SK-N-SH (cell line): ENCODE data around the gene MCUR1. TPM values are rescaled to one million over a fixed set of nuclear protein-coding genes. Genes with fewer than 3 reads are reported as not detected.

Experiments used
- CTCF ChIA-PET: fragments of 300-600, 350-600 bp; formaldehyde crosslinking; extraction: SDS; loops from one replicate; lab custom pipeline; 2021; lab: Yijun Ruan, JAX
- POLR2A ChIA-PET: fragments of 350-600 bp; sonication (Branson Sonifier 250); formaldehyde crosslinking; extraction: SDS; loops from one replicate; lab custom pipeline; 2020; ENCODE audit warnings: antibody characterized with exemption, inconsistent platforms; lab: Yijun Ruan, JAX
- DNase-seq: peaks from one replicate; pipeline ENCODE4 v3.0.0; 2012
- H2AFZ ChIP-seq: fragments of 200-600 bp; sonication (generic); 2 replicates; pipeline ENCODE4 v1.8.1; 2016; ENCODE audit warnings: antibody characterized with exemption, mild to moderate bottlenecking, low read depth
- H3F3A ChIP-seq: fragments of 200-600 bp; sonication (generic); replicated peaks from 2 replicates; pipeline ENCODE3; 2016; ENCODE audit warnings: antibody characterized with exemption, mild to moderate bottlenecking; ENCODE audit not compliant: insufficient read depth
- H3K27ac ChIP-seq, 2 experiments: fragments of 200-500 bp in 1 of 2; fragments of 200-600 bp in 1 of 2; sonication (Bioruptor generic) in 1 of 2; sonication (generic), shearing (Covaris generic) in 1 of 2; 2 replicates each; pipeline versions ENCODE4 v1.5.1 to v1.6.1; 2014 to 2016; ENCODE audit warnings: low read depth in 2 of 2, inconsistent platforms in 1 of 2, low read length in 1 of 2, mild to moderate bottlenecking in 1 of 2, mixed read lengths in 1 of 2
- H3K27me3 ChIP-seq: fragments of 200-600 bp; sonication (generic), shearing (Covaris generic); 2 replicates; pipeline ENCODE4 v1.6.1; 2016; ENCODE audit warnings: mixed run types; ENCODE audit not compliant: insufficient read depth
- H3K36me3 ChIP-seq, 2 experiments: fragments of 200-500 bp in 1 of 2; fragments of 200-600 bp in 1 of 2; sonication (Bioruptor generic) in 1 of 2; sonication (generic) in 1 of 2; replicated peaks in 1 of 2; 2 replicates each; pipeline versions ENCODE3 to v1.5.1; 2014 to 2016; ENCODE audit warnings: low read length in 1 of 2, mild to moderate bottlenecking in 1 of 2; ENCODE audit not compliant: insufficient read depth in 2 of 2, control insufficient read depth in 1 of 2
- H3K4me1 ChIP-seq, 2 experiments: fragments of 200-500 bp in 1 of 2; fragments of 200-600 bp in 1 of 2; sonication (Bioruptor generic) in 1 of 2; sonication (generic), shearing (Covaris generic) in 1 of 2; 2 replicates each; pipeline versions ENCODE4 v1.5.1 to v1.6.1; 2014 to 2016; ENCODE audit warnings: low read depth in 1 of 2, low read length in 1 of 2, mixed run types in 1 of 2; ENCODE audit not compliant: insufficient read depth in 2 of 2, control insufficient read depth in 1 of 2
- H3K4me2 ChIP-seq: fragments of 200-600 bp; sonication (generic), shearing (Covaris generic); 2 replicates; pipeline ENCODE4 v1.6.1; 2017; ENCODE audit warnings: mixed run types
- H3K4me3 ChIP-seq, 2 experiments: fragments of 200-500 bp in 1 of 2; fragments of 200-600 bp in 1 of 2; sonication (Bioruptor generic) in 1 of 2; sonication (generic), shearing (Covaris generic) in 1 of 2; 2 replicates each; pipeline versions ENCODE4 v1.5.1 to v1.8.1; 2014 to 2016; ENCODE audit warnings: low read depth in 2 of 2, inconsistent platforms in 1 of 2, low read length in 1 of 2, mild to moderate bottlenecking in 1 of 2, mixed read lengths in 1 of 2, moderate library complexity in 1 of 2
- H3K79me2 ChIP-seq: fragments of 200-600 bp; sonication (generic); 2 replicates; pipeline ENCODE4 v1.8.1; 2017; ENCODE audit warnings: mild to moderate bottlenecking; ENCODE audit not compliant: insufficient read depth
- H3K9ac ChIP-seq: fragments of 200-600 bp; sonication (generic); 2 replicates; pipeline ENCODE4 v1.6.1; 2017; ENCODE audit warnings: mixed run types
- H3K9me2 ChIP-seq: fragments of 200-600 bp; sonication (generic); 2 replicates; pipeline ENCODE4 v1.6.1; 2017; ENCODE audit warnings: mixed run types
- H3K9me3 ChIP-seq: fragments of 200-600 bp; sonication (generic); 2 replicates; pipeline ENCODE4 v1.6.1; 2017; ENCODE audit warnings: mixed run types, mild to moderate bottlenecking, moderate library complexity
- H4K20me1 ChIP-seq: fragments of 200-600 bp; sonication (generic); 2 replicates; pipeline ENCODE4 v1.6.1; 2017; ENCODE audit warnings: mild to moderate bottlenecking, mixed run types; ENCODE audit not compliant: insufficient read depth
- CHD2 ChIP-seq: fragments of 150-350 bp; IDR thresholded peaks from 2 replicates; pipeline ENCODE4 v1.6.1; 2018; ENCODE audit warnings: low read length; ENCODE audit not compliant: partially characterized antibody
- EP300 ChIP-seq, 2 experiments: IDR thresholded peaks; 2 replicates each; pipeline versions ENCODE4 v1.4.0 to v1.6.1; 2012; ENCODE audit warnings: borderline replicate concordance in 1 of 2, low read depth in 1 of 2, low read length in 1 of 2
- FOSL2 ChIP-seq: IDR thresholded peaks from 2 replicates; pipeline ENCODE4 v1.4.0; 2012; ENCODE audit warnings: low read depth, mild to moderate bottlenecking, moderate library complexity, borderline replicate concordance
- FOXJ3 ChIP-seq: sonication (generic); formaldehyde crosslinking; IDR thresholded peaks from 2 replicates; pipeline ENCODE4 v1.5.1; 2020; ENCODE audit warnings: mild to moderate bottlenecking, missing genetic modification reagents
- GATA2 ChIP-seq: sonication (generic); formaldehyde crosslinking; IDR thresholded peaks from 2 replicates; pipeline ENCODE4 v1.5.0; 2020; ENCODE audit warnings: mild to moderate bottlenecking, missing genetic modification reagents
- POLR2AphosphoS5 ChIP-seq: IDR thresholded peaks from 2 replicates; pipeline ENCODE4 v1.6.1; 2012; ENCODE audit warnings: low read depth, low read length
- RCOR1 ChIP-seq: fragments of 150-350 bp; IDR thresholded peaks from 2 replicates; pipeline ENCODE4 v1.6.1; 2017; ENCODE audit warnings: antibody characterized with exemption, low read length
- TAF1 ChIP-seq: IDR thresholded peaks from 2 replicates; pipeline ENCODE4 v1.6.1; 2012; ENCODE audit warnings: low read depth, mild to moderate bottlenecking, low read length, moderate library complexity, borderline replicate concordance
- TCF12 ChIP-seq: IDR thresholded peaks from 2 replicates; pipeline ENCODE4 v1.4.0; 2012
- whole genome bisulfite sequencing: methylation state at CpG from one replicate; pipeline ENCODE4 v1.1.6; 2017; ENCODE audit warnings: low lambda C conversion rate; 5-methylcytosine and 5-hydroxymethylcytosine counted together
- polyA plus RNA-seq, 3 experiments: library from polyadenylated mRNA; depleted of rRNA; stranded (reverse); fragments of >200 nt; gene quantifications; 2 replicates each; pipeline ENCODE4 v1.2.3, GENCODE V29; 2012
- TF ChIP-seq, protein P1 (sequence below): fragments of 200-600 bp; sonication (generic); IDR thresholded peaks from 2 replicates; pipeline ENCODE4 v1.6.1; 2017; ENCODE audit warnings: antibody characterized with exemption, mild to moderate bottlenecking, moderate library complexity
- TF ChIP-seq, protein P2 (sequence below): fragments of 150-350 bp; IDR thresholded peaks from 2 replicates; pipeline ENCODE4 v1.6.1; 2017; ENCODE audit warnings: antibody characterized with exemption, low read length, low read depth, borderline replicate concordance
- TF ChIP-seq, protein P3 (sequence below): IDR thresholded peaks from 2 replicates; pipeline ENCODE4; 2012
- TF ChIP-seq, protein P4 (sequence below): IDR thresholded peaks from 2 replicates; pipeline ENCODE4 v1.6.1; 2012; ENCODE audit warnings: mild to moderate bottlenecking, low read depth, low read length, moderate library complexity
- TF ChIP-seq, protein P5 (sequence below): IDR thresholded peaks from 2 replicates; pipeline ENCODE4 v1.4.0; 2012; ENCODE audit warnings: low read depth

MCUR1 gene
- polyA plus RNA-seq, 1 of the 3 experiments (the other 2 are of a cell fraction), result 8.3 TPM

DNA sequence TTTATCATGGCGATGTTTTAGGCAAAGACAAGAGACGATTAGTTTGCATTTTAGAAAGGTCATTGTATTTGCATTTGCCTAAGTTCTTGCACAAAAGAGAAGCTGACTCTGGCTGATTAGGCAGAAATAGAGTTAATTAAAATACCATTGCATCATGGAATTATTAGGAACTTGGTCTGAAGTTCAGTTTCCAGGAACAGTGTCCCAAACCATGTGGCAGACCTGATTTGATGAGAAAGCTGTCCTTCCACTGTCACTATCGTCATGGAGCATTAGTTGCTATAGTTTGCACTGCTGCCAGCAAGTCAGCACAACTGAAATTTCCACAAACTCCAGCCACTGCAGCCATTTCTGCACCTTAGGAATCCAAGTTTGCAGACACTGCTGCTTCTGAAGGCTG is 24.3 kb upstream of the MCUR1 start:
- Histone ChIP-seq H3F3A (no peaks in the 10 kb centered on the region), H3K4me2 (no peak overlapping the region), H3K27ac (no peak overlapping the region), H4K20me1 (no peaks in the 10 kb centered on the region), H3K4me3 (no peak overlapping the region), H3K9me2 (no peaks in the 10 kb centered on the region), H3K9ac (no peak overlapping the region), H3K36me3 (no peaks in the 10 kb centered on the region), H2AFZ (no peak overlapping the region), H3K27me3 (no peaks in the 10 kb centered on the region), H3K9me3 (no peaks in the 10 kb centered on the region), H3K4me1 (no peaks in the 10 kb centered on the region; a peak in 1 of 4 replicates), H3K79me2 (no peaks in the 10 kb centered on the region)
- ChIA-PET CTCF (no interaction called here), POLR2A (no interaction called here)
- no peak for DNase-seq
- no peak for TF ChIP-seq POLR2AphosphoS5
- no peak for TF ChIP-seq CHD2
- TF ChIP-seq GATA2 (CRISPR knock-in tag), result no peak
- TF ChIP-seq, protein P1, sequence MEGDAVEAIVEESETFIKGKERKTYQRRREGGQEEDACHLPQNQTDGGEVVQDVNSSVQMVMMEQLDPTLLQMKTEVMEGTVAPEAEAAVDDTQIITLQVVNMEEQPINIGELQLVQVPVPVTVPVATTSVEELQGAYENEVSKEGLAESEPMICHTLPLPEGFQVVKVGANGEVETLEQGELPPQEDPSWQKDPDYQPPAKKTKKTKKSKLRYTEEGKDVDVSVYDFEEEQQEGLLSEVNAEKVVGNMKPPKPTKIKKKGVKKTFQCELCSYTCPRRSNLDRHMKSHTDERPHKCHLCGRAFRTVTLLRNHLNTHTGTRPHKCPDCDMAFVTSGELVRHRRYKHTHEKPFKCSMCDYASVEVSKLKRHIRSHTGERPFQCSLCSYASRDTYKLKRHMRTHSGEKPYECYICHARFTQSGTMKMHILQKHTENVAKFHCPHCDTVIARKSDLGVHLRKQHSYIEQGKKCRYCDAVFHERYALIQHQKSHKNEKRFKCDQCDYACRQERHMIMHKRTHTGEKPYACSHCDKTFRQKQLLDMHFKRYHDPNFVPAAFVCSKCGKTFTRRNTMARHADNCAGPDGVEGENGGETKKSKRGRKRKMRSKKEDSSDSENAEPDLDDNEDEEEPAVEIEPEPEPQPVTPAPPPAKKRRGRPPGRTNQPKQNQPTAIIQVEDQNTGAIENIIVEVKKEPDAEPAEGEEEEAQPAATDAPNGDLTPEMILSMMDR, result no peak
- no peak for TF ChIP-seq TAF1
- TF ChIP-seq FOSL2, result no peak
- WGBS, result 46% methylated on average over 3 of the region's 3 CpGs

DNA sequence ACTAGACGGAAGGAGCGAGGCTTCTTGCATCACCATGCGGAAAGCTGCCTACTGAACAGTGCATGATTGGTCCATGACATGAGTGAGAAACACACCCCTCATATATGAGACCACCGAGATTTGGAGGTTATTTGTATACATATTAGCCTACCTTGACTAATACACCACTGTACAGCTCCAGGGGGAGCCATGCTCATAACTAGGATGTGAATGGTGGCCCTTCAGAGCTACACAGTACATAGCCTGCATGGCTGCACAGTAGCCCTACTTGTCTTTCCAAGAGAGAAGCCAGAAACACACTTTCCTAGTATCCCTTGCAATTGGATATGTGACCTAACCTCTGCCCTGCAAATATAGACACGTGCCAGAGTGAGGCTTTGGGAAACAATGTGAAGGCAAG is 21.8 kb upstream of the MCUR1 start:
- Histone ChIP-seq H2AFZ (no peak overlapping the region), H3K4me1 (no peaks in the 10 kb centered on the region; a peak in 1 of 4 replicates), H3K9ac (no peak overlapping the region), H3K9me2 (no peaks in the 10 kb centered on the region), H3F3A (no peaks in the 10 kb centered on the region), H4K20me1 (no peaks in the 10 kb centered on the region), H3K4me3 (no peak overlapping the region), H3K9me3 (no peaks in the 10 kb centered on the region), H3K27me3 (no peaks in the 10 kb centered on the region), H3K36me3 (no peaks in the 10 kb centered on the region), H3K27ac (no peak overlapping the region), H3K4me2 (no peak overlapping the region), H3K79me2 (no peaks in the 10 kb centered on the region)
- DNase-seq, result no peak
- TF ChIP-seq, protein P2, sequence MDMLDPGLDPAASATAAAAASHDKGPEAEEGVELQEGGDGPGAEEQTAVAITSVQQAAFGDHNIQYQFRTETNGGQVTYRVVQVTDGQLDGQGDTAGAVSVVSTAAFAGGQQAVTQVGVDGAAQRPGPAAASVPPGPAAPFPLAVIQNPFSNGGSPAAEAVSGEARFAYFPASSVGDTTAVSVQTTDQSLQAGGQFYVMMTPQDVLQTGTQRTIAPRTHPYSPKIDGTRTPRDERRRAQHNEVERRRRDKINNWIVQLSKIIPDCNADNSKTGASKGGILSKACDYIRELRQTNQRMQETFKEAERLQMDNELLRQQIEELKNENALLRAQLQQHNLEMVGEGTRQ, result no peak
- no peak for TF ChIP-seq EP300 (IDR thresholded peaks at IDR 0.05; ENCODE audit: borderline replicate concordance in 1 of 2, low read depth in 1 of 2, low read length in 1 of 2)
- WGBS, result 64% methylated on average over 5 of the region's 5 CpGs
- ChIA-PET CTCF (interaction anchor here (1.2 to 1.5 kb wide), 2 partner anchors 12 to 37 kb away, joined by 3 read pairs; no protein-coding TSS in a partner anchor), POLR2A (no interaction called here)

DNA sequence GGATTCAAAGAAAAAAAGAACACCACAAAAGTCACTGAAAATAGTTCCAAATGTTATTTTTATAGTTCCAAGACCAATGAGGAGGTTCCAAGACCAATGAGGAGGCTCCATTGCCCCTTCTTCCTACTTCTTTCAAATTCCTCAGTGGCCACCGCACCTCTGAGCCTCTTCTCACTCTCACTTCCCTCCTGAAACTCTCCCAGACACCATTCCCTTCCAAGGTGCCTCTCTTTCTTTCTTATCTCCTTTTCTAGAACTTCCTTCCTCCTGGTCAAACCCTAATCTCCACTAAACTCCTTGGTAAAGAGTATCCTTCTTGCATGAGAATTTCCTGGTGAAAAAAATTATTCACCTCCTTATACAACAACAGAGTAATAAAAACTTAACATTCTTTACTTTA is 20.4 kb upstream of the MCUR1 start:
- DNase-seq, result no peak
- Histone ChIP-seq H3K27me3 (no peaks in the 10 kb centered on the region), H3K4me3 (no peak overlapping the region), H3K4me1 (no peaks in the 10 kb centered on the region; a peak in 1 of 4 replicates), H3K9me2 (no peaks in the 10 kb centered on the region), H3K36me3 (no peaks in the 10 kb centered on the region), H3K79me2 (no peaks in the 10 kb centered on the region), H3K9ac (no peak overlapping the region), H3K27ac (no peak overlapping the region), H3F3A (no peaks in the 10 kb centered on the region), H2AFZ (no peak overlapping the region), H3K4me2 (no peak overlapping the region), H3K9me3 (no peaks in the 10 kb centered on the region), H4K20me1 (no peaks in the 10 kb centered on the region)
- ChIA-PET CTCF (no interaction called here), POLR2A (no interaction called here)
- WGBS, result 23% methylated on average over 1 of the region's 1 CpG
- TF ChIP-seq TCF12, result no peak
- no peak for TF ChIP-seq RCOR1
- TF ChIP-seq, protein P3, sequence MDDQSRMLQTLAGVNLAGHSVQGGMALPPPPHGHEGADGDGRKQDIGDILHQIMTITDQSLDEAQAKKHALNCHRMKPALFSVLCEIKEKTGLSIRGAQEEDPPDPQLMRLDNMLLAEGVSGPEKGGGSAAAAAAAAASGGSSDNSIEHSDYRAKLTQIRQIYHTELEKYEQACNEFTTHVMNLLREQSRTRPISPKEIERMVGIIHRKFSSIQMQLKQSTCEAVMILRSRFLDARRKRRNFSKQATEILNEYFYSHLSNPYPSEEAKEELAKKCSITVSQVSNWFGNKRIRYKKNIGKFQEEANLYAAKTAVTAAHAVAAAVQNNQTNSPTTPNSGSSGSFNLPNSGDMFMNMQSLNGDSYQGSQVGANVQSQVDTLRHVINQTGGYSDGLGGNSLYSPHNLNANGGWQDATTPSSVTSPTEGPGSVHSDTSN, result no peak
- TF ChIP-seq, protein P4, sequence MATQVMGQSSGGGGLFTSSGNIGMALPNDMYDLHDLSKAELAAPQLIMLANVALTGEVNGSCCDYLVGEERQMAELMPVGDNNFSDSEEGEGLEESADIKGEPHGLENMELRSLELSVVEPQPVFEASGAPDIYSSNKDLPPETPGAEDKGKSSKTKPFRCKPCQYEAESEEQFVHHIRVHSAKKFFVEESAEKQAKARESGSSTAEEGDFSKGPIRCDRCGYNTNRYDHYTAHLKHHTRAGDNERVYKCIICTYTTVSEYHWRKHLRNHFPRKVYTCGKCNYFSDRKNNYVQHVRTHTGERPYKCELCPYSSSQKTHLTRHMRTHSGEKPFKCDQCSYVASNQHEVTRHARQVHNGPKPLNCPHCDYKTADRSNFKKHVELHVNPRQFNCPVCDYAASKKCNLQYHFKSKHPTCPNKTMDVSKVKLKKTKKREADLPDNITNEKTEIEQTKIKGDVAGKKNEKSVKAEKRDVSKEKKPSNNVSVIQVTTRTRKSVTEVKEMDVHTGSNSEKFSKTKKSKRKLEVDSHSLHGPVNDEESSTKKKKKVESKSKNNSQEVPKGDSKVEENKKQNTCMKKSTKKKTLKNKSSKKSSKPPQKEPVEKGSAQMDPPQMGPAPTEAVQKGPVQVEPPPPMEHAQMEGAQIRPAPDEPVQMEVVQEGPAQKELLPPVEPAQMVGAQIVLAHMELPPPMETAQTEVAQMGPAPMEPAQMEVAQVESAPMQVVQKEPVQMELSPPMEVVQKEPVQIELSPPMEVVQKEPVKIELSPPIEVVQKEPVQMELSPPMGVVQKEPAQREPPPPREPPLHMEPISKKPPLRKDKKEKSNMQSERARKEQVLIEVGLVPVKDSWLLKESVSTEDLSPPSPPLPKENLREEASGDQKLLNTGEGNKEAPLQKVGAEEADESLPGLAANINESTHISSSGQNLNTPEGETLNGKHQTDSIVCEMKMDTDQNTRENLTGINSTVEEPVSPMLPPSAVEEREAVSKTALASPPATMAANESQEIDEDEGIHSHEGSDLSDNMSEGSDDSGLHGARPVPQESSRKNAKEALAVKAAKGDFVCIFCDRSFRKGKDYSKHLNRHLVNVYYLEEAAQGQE, result no peak
- TF ChIP-seq, protein P5, sequence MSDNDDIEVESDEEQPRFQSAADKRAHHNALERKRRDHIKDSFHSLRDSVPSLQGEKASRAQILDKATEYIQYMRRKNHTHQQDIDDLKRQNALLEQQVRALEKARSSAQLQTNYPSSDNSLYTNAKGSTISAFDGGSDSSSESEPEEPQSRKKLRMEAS, result no peak
- no peak for TF ChIP-seq FOXJ3
